Activated CD4-positive, alpha-beta memory T cell treated with anti-CD3 and anti-CD28 coated beads, Interleukin-2, amount 10 ng/mL, durations not matched to agents 7 days and 5 days (primary cell): ENCODE data around the gene ANKS1A. TPM values are rescaled to one million over a fixed set of nuclear protein-coding genes. Genes with fewer than 3 reads are reported as not detected.

ENCODE experiments used
- CTCF ChIA-PET: fragments of 350-600 bp; sonication (Branson Sonifier 250); formaldehyde crosslinking; loops from one replicate; lab custom pipeline; 2021; ENCODE audit warnings: antibody characterized with exemption, inconsistent platforms; lab: Charles Lee
- POLR2A ChIA-PET: fragments of 350-600 bp; sonication (Branson Sonifier 250); formaldehyde crosslinking; loops from one replicate; lab custom pipeline; 2021; ENCODE audit warnings: antibody characterized with exemption; lab: Charles Lee
- DNase-seq: peaks from one replicate; pipeline ENCODE4 v3.0.0-alpha.2; 2020
- H3K27ac Mint-ChIP-seq: one replicate; pipeline ENCODE4 v1.8.0; 2021; ENCODE audit warnings: mild to moderate bottlenecking, mixed read lengths
- H3K27me3 Mint-ChIP-seq: one replicate; pipeline ENCODE4 v1.8.0; 2021; ENCODE audit warnings: mixed read lengths
- H3K36me3 Mint-ChIP-seq: one replicate; pipeline ENCODE4 v1.8.0; 2021; ENCODE audit warnings: low read depth, mixed read lengths
- H3K4me1 Mint-ChIP-seq: one replicate; pipeline ENCODE4 v1.8.0; 2021; ENCODE audit warnings: mixed read lengths
- H3K4me3 Mint-ChIP-seq: one replicate; pipeline ENCODE4 v1.8.0; 2021; ENCODE audit warnings: mild to moderate bottlenecking, mixed read lengths
- H3K9me3 Mint-ChIP-seq: one replicate; pipeline ENCODE4 v1.8.0; 2021; ENCODE audit warnings: mixed read lengths
- total RNA-seq, 2 experiments: library from RNA; stranded (reverse); gene quantifications; one replicate each; pipeline ENCODE4 v1.2.3, GENCODE V29; 2021

Gene ANKS1A
- total RNA-seq, 2 experiments from 2014 or later, result 8.8 to 9.5 TPM

GRCh38 chr6:35016502-35017321, 127.7 kb downstream of the ANKS1A start:
- Mint-ChIP-seq H3K36me3 (no peaks in the 10 kb centered on the region), H3K27me3 (no peaks in the 10 kb centered on the region), H3K4me1 (peaks cover 2% of the 10 kb centered on the region), H3K9me3 (no peaks in the 10 kb centered on the region), H3K4me3 (no peak overlapping the region), H3K27ac (no peak overlapping the region)
- ChIA-PET CTCF (interaction anchor here (1.0 kb wide), 1 partner anchor 30 kb away, joined by 4 read pairs; no protein-coding TSS in a partner anchor), POLR2A (no interaction called here)
- DNase-seq, result no peak

- no peak overlapping the region for H3K4me3 Mint-ChIP-seq
- CTCF ChIA-PET, result no interaction called here
- POLR2A ChIA-PET, result no interaction called here
- H3K4me1 Mint-ChIP-seq, result no peaks in the 10 kb centered on the region
- no peaks in the 10 kb centered on the region for H3K36me3 Mint-ChIP-seq
- H3K27ac Mint-ChIP-seq, result no peak overlapping the region
- no peaks in the 10 kb centered on the region for H3K9me3 Mint-ChIP-seq
- DNase-seq, result no peak
- H3K27me3 Mint-ChIP-seq, result no peaks in the 10 kb centered on the region
Measured at GRCh38 chr6:35017411-35018181, 128.5 kb downstream of the ANKS1A start.

GRCh38 chr6:35018182-35018519, 129.1 kb downstream of the ANKS1A start:
- POLR2A ChIA-PET, result no interaction called here
- Mint-ChIP-seq H3K36me3 (no peaks in the 10 kb centered on the region), H3K4me1 (no peaks in the 10 kb centered on the region), H3K4me3 (no peak overlapping the region), H3K27ac (no peak overlapping the region), H3K27me3 (no peaks in the 10 kb centered on the region), H3K9me3 (no peaks in the 10 kb centered on the region)
- CTCF ChIA-PET, result no interaction called here
- DNase-seq, result no peak

GRCh38 chr6:35018746-35019145, 129.7 kb downstream of the ANKS1A start:
- no peak overlapping the region for H3K27ac Mint-ChIP-seq
- no peaks in the 10 kb centered on the region for H3K36me3 Mint-ChIP-seq
- H3K9me3 Mint-ChIP-seq, result no peaks in the 10 kb centered on the region
- H3K27me3 Mint-ChIP-seq, result no peaks in the 10 kb centered on the region
- H3K4me1 Mint-ChIP-seq, result no peaks in the 10 kb centered on the region
- H3K4me3 Mint-ChIP-seq, result no peak overlapping the region
- CTCF ChIA-PET, result interaction anchor here (1.1 kb wide), 1 partner anchor 10 kb away, joined by 4 read pairs; no protein-coding TSS in a partner anchor
- DNase-seq, result no peak
- POLR2A ChIA-PET, result no interaction called here

- H3K9me3 Mint-ChIP-seq, result no peaks in the 10 kb centered on the region
- H3K36me3 Mint-ChIP-seq, result no peaks in the 10 kb centered on the region
- no peak overlapping the region for H3K4me3 Mint-ChIP-seq
- DNase-seq, result no peak
- no peaks in the 10 kb centered on the region for H3K27me3 Mint-ChIP-seq
- ChIA-PET POLR2A (no interaction called here), CTCF (interaction anchor here (0.6 to 1.1 kb wide), 3 partner anchors 9 to 250 kb away, joined by 3 to 6 read pairs (median 4); no protein-coding TSS in a partner anchor)
- H3K27ac Mint-ChIP-seq, result no peak overlapping the region
- no peaks in the 10 kb centered on the region for H3K4me1 Mint-ChIP-seq
Measured at GRCh38 chr6:35019171-35019570, 130.1 kb downstream of the ANKS1A start.

GRCh38 chr6:35019831-35020230, 130.8 kb downstream of the ANKS1A start:
- Mint-ChIP-seq H3K36me3 (no peaks in the 10 kb centered on the region), H3K4me1 (no peaks in the 10 kb centered on the region), H3K4me3 (no peak overlapping the region), H3K27me3 (no peaks in the 10 kb centered on the region), H3K27ac (no peak overlapping the region), H3K9me3 (no peaks in the 10 kb centered on the region)
- ChIA-PET POLR2A (no interaction called here), CTCF (interaction anchor here (0.9 to 1.1 kb wide), 2 partner anchors 9 to 33 kb away, joined by 3 to 4 read pairs; no protein-coding TSS in a partner anchor)
- no peak for DNase-seq

- Mint-ChIP-seq H3K4me3 (no peak overlapping the region), H3K4me1 (no peaks in the 10 kb centered on the region), H3K9me3 (no peaks in the 10 kb centered on the region), H3K36me3 (no peaks in the 10 kb centered on the region), H3K27me3 (no peaks in the 10 kb centered on the region), H3K27ac (no peak overlapping the region)
- DNase-seq, result no peak
- POLR2A ChIA-PET, result no interaction called here
- CTCF ChIA-PET, result no interaction called here
Measured at GRCh38 chr6:35021004-35021403, 131.9 kb downstream of the ANKS1A start.

- Mint-ChIP-seq H3K4me3 (no peak overlapping the region), H3K36me3 (no peaks in the 10 kb centered on the region), H3K4me1 (no peaks in the 10 kb centered on the region), H3K27ac (no peak overlapping the region), H3K9me3 (no peaks in the 10 kb centered on the region), H3K27me3 (no peaks in the 10 kb centered on the region)
- DNase-seq, result no peak
- ChIA-PET POLR2A (no interaction called here), CTCF (interaction anchor here (1.5 kb wide), 1 partner anchor 563 kb away, joined by 3 read pairs; no protein-coding TSS in a partner anchor)
Measured at GRCh38 chr6:35023091-35024000, 134.3 kb downstream of the ANKS1A start.

GRCh38 chr6:35024551-35025054, 135.5 kb downstream of the ANKS1A start:
- CTCF ChIA-PET, result no interaction called here
- Mint-ChIP-seq H3K27me3 (no peaks in the 10 kb centered on the region), H3K9me3 (no peaks in the 10 kb centered on the region), H3K36me3 (no peaks in the 10 kb centered on the region), H3K4me3 (no peak overlapping the region), H3K27ac (no peak overlapping the region), H3K4me1 (no peaks in the 10 kb centered on the region)
- POLR2A ChIA-PET, result no interaction called here
- DNase-seq, result no peak

GRCh38 chr6:35025232-35026188, 136.5 kb downstream of the ANKS1A start:
- Mint-ChIP-seq H3K27me3 (no peaks in the 10 kb centered on the region), H3K27ac (no peak overlapping the region), H3K9me3 (no peaks in the 10 kb centered on the region), H3K4me1 (no peaks in the 10 kb centered on the region), H3K36me3 (no peaks in the 10 kb centered on the region), H3K4me3 (no peak overlapping the region)
- CTCF ChIA-PET, result interaction anchor here (1.0 kb wide), 1 partner anchor 39 kb away, joined by 3 read pairs; no protein-coding TSS in a partner anchor
- DNase-seq, result no peak
- POLR2A ChIA-PET, result no interaction called here

GRCh38 chr6:35026434-35027222, 137.6 kb downstream of the ANKS1A start:
- no peak overlapping the region for H3K4me3 Mint-ChIP-seq
- CTCF ChIA-PET, result interaction anchor here (1.0 kb wide), 1 partner anchor 40 kb away, joined by 3 read pairs; no protein-coding TSS in a partner anchor

More at GRCh38 chr6:35026434-35027222, 137.6 kb downstream of the ANKS1A start:
- Mint-ChIP-seq H3K4me1 (no peaks in the 10 kb centered on the region), H3K36me3 (no peaks in the 10 kb centered on the region), H3K27ac (no peak overlapping the region), H3K9me3 (no peaks in the 10 kb centered on the region), H3K27me3 (no peaks in the 10 kb centered on the region)
- DNase-seq, result no peak
- POLR2A ChIA-PET, result no interaction called here
